HG02759 (cell line): ENCODE data around the gene DESI1.
"Not testable (repeated sequence)": the region's sequence is repeated elsewhere in the genome, so short reads cannot be mapped to it uniquely, and the experiment has no call there.

Experiments used
- ATAC-seq: cut with Tn5 transposase; IDR thresholded peaks from one replicate; pipeline ENCODE4 v1.9.1; 2021; ENCODE audit warnings: mild to moderate bottlenecking, moderate library complexity; ENCODE audit not compliant: unreplicated experiment

Gene DESI1

GRCh38 chr22:41561788-41562187 is 59.1 kb downstream of the DESI1 start:
- ATAC-seq = no peak

DNA sequence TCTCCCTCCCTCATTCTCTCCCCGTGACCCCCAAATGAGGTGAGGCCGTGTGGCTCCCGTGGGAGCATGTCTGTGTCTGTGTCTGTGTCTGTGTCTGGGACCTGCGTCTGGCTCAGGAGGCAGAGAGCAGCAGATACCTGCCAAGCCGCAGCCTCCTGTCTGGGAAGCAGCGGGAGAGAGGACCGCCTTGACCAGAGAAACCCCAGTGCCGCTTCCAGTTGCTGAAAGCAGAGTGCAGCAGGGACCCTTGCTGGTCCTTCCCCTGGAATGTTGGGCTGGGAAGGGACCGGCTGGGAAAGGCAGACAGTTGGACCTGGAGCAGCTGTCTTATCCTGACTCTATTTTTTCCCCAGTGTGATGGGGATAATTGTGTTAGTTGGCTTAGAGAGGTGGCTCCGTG is 59.5 kb downstream of the DESI1 start:
- no peak for ATAC-seq

DNA sequence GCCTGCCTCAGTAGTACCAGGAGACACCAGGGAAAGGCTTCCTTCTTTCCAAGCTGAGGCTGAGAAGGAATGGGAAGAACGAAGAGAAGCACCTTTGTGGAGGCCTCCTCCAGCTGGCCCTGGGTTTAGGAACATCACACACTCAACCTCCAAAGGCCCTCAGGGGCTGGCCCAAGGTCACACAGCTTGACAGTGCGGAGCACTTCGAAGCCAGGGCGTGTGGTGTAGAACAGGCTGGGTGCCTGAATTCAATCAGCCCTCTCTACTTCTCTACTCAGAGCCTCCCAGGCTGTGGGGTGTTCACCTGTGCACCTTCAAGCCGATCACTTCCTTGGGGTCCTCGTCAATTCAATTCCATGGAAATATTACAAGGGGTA is 60.8 kb downstream of the DESI1 start:
- no peak for ATAC-seq

DNA sequence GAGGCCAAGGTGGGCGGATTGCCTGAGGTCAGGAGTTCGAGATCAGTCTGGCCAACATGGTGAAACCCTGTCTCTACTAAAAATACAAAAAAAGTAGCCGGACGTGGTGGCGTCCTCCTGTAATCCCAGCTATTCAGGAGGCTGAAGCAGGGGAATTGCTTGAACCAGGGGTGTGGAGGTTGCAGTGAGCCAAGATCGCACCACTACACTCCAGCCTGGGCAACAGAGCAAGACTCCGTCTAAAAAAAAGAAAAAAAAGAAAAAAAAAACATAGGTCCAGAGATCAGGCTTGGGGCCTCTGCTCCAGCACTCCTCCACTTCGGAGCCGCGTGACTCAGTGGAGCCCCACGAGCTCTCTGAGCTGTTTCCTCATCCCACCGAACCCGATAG is 62.6 kb downstream of the DESI1 start:
- not testable (repeated sequence) for ATAC-seq

DNA sequence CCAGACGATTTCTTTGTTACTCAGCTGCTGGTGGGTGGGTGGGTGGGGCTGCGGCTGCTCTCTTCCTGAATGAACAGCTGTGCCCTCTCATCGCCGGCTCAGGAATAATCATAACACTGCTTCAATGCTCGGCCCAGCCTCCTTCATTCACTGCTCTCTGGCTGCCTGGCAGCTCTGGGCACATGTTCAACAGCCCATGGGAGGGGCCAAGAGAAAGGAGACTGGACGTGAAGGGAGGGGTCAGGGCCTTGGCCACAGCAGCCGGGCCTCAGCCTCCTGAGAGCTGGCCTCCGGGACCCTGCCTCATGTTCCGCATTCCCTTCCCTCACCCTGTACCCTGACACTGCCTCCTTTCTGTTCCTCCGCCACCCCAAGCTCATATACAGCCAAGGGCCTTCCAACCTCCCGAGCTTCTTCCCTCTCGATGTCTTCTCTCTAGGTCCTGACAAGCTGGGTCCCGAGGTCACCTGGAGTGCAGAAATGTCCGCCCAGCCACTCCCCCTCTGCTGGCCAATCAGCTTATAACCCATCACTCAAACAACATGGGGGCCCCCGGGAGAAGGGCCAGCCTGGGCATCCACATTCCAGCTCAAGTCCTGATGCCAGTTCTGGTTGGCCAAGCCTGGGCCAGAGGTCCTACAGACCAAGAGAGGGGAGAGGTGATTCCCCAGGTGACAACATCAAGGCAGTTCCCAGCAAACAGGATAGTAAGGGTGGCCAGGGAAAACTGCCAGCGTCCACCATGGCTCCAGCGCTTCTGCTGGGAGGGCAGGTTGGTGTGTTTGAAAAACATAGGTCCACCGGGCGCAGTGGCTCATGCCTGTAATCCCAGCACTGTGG is 63.2 kb downstream of the DESI1 start:
- ATAC-seq = no peak

DNA sequence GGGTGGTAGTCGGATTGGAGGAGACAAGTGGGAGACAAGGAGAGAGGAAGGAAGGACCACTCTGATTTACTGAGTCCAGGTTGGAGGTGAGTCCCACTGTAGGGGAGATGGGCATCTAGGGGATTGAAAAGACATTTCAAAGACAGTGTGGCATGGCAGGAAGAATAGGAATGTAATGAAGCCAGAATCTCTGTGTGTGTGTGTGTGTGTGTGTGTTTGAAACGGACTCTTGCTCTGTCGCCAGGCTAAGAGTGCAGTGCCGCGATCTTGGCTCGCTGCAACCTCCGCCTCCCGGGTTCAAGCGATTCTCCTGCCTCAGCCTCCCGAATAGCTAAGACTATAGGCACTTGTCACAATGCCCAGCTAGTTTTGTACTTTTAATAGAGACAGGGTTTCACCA is 64.3 kb downstream of the DESI1 start:
- no peak for ATAC-seq

- ATAC-seq = no peak
These were observed 65.4 kb downstream of the DESI1 start for GRCh38 chr22:41555325-41555982.

GRCh38 chr22:41551877-41552582 is 68.8 kb downstream of the DESI1 start:
- ATAC-seq = no peak

DNA sequence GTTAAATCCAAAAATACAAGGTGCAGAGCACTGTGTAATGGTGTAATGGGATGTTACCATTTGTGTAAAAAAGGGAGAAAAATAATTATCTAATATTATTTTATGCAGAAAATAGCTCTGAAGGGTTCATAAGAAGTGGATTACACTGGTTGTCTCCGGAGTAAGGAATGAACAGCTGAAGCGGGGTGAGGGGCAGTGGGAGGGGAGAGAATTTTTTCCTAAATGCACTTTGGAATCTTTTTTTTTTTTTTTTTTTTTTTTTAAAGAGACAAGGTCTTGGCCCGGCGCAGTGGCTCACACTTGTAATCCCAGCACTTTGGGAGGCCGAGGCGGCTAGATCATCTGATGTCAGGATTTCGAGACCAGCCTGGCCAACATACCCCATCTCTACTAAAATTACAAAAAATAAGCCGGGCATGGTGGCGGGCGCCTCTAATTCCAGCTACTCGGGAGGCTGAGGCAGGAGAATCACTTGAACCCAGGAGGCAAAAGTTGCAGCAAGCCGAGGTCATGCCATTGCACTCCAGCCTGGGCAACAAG is 69.8 kb downstream of the DESI1 start:
- ATAC-seq = no peak

GRCh38 chr22:41548830-41549211 is 72.0 kb downstream of the DESI1 start:
- no peak for ATAC-seq
